ENCODE measurements around the gene BPIFB4. TPM values are rescaled to one million over a fixed set of nuclear protein-coding genes. Genes with fewer than 3 reads are reported as not detected.

Gene BPIFB4
- total and polyA plus RNA-seq, 3 experiments from 2014 or later: not detected

DNA sequence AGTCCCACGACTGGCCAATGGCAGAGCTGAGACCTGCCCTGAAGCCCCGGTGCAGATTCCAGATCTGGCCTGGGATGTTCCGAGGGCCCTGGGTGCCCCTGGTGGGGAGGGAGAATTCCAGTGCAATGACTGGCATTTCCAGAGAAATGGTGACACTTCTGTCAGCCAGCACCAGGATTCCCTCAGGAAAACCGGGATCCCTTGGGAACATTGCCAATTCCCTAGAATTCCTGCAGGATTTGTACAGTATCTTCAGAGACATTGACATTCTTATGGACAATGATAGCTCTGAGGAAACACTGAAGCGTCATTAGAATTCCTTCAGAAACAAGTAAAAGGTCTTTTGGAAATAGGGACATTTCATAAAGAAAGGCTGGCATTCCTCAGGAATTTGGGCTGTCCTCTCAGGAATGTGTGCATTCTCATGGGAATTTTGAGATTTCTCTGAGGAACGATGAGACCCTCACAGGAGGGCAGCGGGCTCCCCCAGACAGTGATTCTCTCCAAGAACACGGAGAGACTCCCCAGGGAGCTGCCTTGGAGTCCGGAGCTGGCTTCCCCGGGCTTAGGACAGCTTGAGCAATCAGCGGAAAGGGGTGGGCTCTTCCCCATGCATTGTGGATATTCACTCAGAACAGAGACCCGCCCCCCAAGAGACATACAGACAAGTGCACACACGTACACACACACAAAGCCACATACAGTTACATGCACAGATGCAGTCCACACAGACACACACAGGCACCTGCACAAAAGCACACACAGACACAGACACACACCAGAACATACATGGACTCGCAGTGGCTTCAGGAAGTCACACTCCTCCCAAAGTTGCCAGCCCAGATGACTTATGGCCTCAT is 53.3 kb downstream of the BPIFB4 start:
- H3K27ac Mint-ChIP-seq: no peak overlapping the region
- Histone ChIP-seq H3K4me1 (ENCODE audit: insufficient read depth, low read length) (no peaks in the 10 kb centered on the region), H3K27me3 (ENCODE audit: insufficient read depth, low read length, poor library complexity, severe bottlenecking) (no peaks in the 10 kb centered on the region), H3K4me3 (ENCODE audit: low read length) (no peak overlapping the region), H3K9me3 (ENCODE audit: low read length) (no peaks in the 10 kb centered on the region), H3K36me3 (ENCODE audit: insufficient read depth, low read length) (no peaks in the 10 kb centered on the region), H3K27ac (ENCODE audit: low read depth, low read length) (no peak overlapping the region)
- no peaks in the 10 kb centered on the region for H3K36me3 Mint-ChIP-seq
- no peaks in the 10 kb centered on the region for H3K4me1 Mint-ChIP-seq
- no peaks in the 10 kb centered on the region for H3K9me3 Mint-ChIP-seq
- POLR2A ChIA-PET: no interaction called here
- DNase-seq: no peak
- peaks cover 14 to 34% of the 10 kb centered on the region in 2 donors for H3K27me3 Mint-ChIP-seq
- CTCF ChIA-PET: no interaction called here
- no peak overlapping the region for H3K4me3 Mint-ChIP-seq

GRCh38 chr20:33133373-33133941 is 54.0 kb downstream of the BPIFB4 start:
- CTCF ChIA-PET: no interaction called here
- H3K36me3 ChIP-seq (ENCODE audit: insufficient read depth, low read length): no peaks in the 10 kb centered on the region
- POLR2A ChIA-PET: no interaction called here
- Mint-ChIP-seq H3K27ac (no peak overlapping the region), H3K27me3 (peaks cover 14 to 32% of the 10 kb centered on the region in 2 donors), H3K4me1 (no peaks in the 10 kb centered on the region), H3K9me3 (no peaks in the 10 kb centered on the region), H3K4me3 (no peak overlapping the region), H3K36me3 (no peaks in the 10 kb centered on the region)
- no peak for DNase-seq
- H3K27ac ChIP-seq (ENCODE audit: low read depth, low read length): no peak overlapping the region
- no peaks in the 10 kb centered on the region for H3K27me3 ChIP-seq (ENCODE audit: insufficient read depth, low read length, poor library complexity, severe bottlenecking)
- H3K9me3 ChIP-seq (ENCODE audit: low read length): no peaks in the 10 kb centered on the region
- H3K4me3 ChIP-seq (ENCODE audit: low read length): no peak overlapping the region
- H3K4me1 ChIP-seq (ENCODE audit: insufficient read depth, low read length): no peaks in the 10 kb centered on the region

DNA sequence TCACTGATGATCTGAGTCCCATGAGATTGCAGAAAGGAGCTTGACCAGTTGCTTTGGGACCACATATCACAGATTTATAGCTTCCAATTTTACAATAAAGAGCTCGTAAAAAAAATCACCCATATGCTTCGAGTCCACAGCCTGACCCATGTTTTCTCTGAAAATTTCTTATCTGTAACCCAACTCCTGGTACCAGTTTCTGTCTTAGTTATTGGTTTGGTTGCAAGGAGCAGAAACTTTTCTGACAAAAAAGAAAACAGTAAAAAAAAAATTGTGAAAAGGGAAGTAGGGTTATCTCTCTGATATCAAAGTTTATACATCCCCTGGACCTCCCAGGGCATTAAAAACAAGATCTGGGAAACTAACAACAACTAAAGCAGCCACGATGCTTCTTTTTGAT is 57.8 kb downstream of the BPIFB4 start:
- H3K36me3 Mint-ChIP-seq: no peaks in the 10 kb centered on the region
- ChIA-PET CTCF (no interaction called here), POLR2A (no interaction called here)
- no peaks in the 10 kb centered on the region for H3K9me3 ChIP-seq (ENCODE audit: low read length)
- H3K9me3 Mint-ChIP-seq: no peaks in the 10 kb centered on the region
- H3K36me3 ChIP-seq (ENCODE audit: insufficient read depth, low read length): no peaks in the 10 kb centered on the region
- no peak for DNase-seq
- H3K4me1 ChIP-seq (ENCODE audit: insufficient read depth, low read length): no peaks in the 10 kb centered on the region
- H3K4me1 Mint-ChIP-seq: no peaks in the 10 kb centered on the region
- H3K27me3 Mint-ChIP-seq: peaks cover 8 to 9% of the 10 kb centered on the region in 2 donors
- H3K27ac ChIP-seq (ENCODE audit: low read depth, low read length): no peak overlapping the region
- no peak overlapping the region for H3K4me3 ChIP-seq (ENCODE audit: low read length)
- H3K4me3 Mint-ChIP-seq: no peak overlapping the region
- no peak overlapping the region for H3K27ac Mint-ChIP-seq
- H3K27me3 ChIP-seq (ENCODE audit: insufficient read depth, low read length, poor library complexity, severe bottlenecking): no peaks in the 10 kb centered on the region

DNA sequence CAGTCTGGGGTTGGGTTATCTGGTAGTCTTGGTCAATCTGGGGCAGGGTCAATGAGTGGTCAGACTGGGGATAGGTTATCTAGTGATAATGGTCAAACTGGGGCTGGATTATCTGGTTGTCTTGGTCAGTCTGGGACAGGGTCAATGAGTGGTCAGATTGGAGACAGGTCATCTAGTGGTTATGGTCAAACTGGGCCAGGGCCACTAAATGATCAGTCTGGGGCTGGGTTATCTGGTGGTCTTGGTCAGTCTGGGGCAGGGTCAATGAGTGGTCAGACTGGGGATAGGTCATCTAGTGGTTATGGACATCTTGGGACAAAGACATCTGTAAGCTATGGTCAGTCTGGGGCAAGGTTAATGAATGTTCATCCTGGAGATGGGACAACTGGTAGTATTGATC is 60.0 kb downstream of the BPIFB4 start:
- H3K36me3 ChIP-seq (ENCODE audit: insufficient read depth, low read length): no peaks in the 10 kb centered on the region
- no peaks in the 10 kb centered on the region for H3K27me3 ChIP-seq (ENCODE audit: insufficient read depth, low read length, poor library complexity, severe bottlenecking)
- H3K4me1 ChIP-seq (ENCODE audit: insufficient read depth, low read length): no peaks in the 10 kb centered on the region
- no peaks in the 10 kb centered on the region for H3K36me3 Mint-ChIP-seq
- no peak overlapping the region for H3K4me3 Mint-ChIP-seq
- H3K27me3 Mint-ChIP-seq: peaks cover 6% of the 10 kb centered on the region in 2 donors
- no peaks in the 10 kb centered on the region for H3K4me1 Mint-ChIP-seq
- DNase-seq: no peak
- peaks cover 0 to 4% (median 0%) of the 10 kb centered on the region in 5 donors for H3K9me3 Mint-ChIP-seq
- no peak overlapping the region for H3K4me3 ChIP-seq (ENCODE audit: low read length)
- ChIA-PET CTCF (no interaction called here), POLR2A (no interaction called here)
- H3K9me3 ChIP-seq (ENCODE audit: low read length): no peaks in the 10 kb centered on the region
- no peak overlapping the region for H3K27ac ChIP-seq (ENCODE audit: low read depth, low read length)
- no peak overlapping the region for H3K27ac Mint-ChIP-seq

DNA sequence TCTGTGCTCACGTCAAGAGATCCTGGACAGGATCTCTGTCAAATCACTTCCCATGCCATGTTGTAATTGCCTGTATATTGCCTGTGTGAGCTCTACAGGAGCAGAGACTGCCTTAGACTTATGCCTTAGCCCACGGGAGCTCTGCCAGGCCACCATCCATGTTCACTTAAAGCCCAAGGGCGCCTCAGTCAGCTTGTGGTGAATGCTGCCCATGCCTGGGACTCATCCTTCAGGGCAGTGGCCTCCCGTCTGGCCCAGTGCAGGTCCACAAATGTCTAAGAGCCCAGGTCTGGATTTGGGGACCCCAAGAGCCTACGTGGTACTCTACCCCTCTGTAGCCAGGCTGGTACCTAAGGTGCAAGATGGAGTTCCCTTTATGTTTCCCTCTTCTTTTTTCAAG is 66.1 kb downstream of the BPIFB4 start:
- ChIA-PET POLR2A (no interaction called here), CTCF (no interaction called here)
- Mint-ChIP-seq H3K4me3 (no peak overlapping the region), H3K4me1 (no peaks in the 10 kb centered on the region), H3K27ac (no peak overlapping the region), H3K36me3 (no peaks in the 10 kb centered on the region), H3K9me3 (peaks cover 0 to 4% (median 0%) of the 10 kb centered on the region in 5 donors), H3K27me3 (peaks cover 20 to 44% of the 10 kb centered on the region in 2 donors)
- Histone ChIP-seq H3K4me1 (ENCODE audit: insufficient read depth, low read length) (no peaks in the 10 kb centered on the region), H3K36me3 (ENCODE audit: insufficient read depth, low read length) (no peaks in the 10 kb centered on the region), H3K9me3 (ENCODE audit: low read length) (no peaks in the 10 kb centered on the region), H3K27me3 (ENCODE audit: insufficient read depth, low read length, poor library complexity, severe bottlenecking) (no peaks in the 10 kb centered on the region), H3K4me3 (ENCODE audit: low read length) (no peak overlapping the region), H3K27ac (ENCODE audit: low read depth, low read length) (no peak overlapping the region)
- DNase-seq: no peak

- peaks cover 24 to 46% of the 10 kb centered on the region in 2 donors for H3K27me3 Mint-ChIP-seq
Observed at GRCh38 chr20:33147299-33147698, 67.9 kb downstream of the BPIFB4 start.

DNA sequence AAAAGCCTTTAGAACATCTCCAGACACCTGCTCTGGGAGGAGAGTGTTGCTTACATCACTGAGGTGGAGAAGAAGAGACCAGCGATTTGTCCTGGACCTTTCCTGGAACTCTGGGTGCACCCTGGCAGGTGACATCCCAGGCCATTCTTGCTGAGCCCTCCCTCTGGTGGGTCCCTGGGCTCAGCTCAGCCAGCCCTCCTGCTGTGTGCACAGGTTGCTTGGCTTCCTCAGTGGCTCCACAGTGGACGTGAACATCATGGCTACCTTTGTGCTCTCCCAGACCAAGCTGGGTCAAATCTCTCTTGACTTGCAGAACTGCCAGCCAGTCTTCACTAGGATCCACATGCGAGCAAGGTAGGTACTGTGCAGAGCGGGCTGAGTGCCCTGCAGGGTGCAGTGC is 68.6 kb downstream of the BPIFB4 start:
- ChIA-PET POLR2A (no interaction called here), CTCF (no interaction called here)
- Mint-ChIP-seq H3K9me3 (peaks cover 0 to 4% (median 0%) of the 10 kb centered on the region in 5 donors), H3K4me1 (no peaks in the 10 kb centered on the region), H3K27me3 (peaks cover 30 to 53% of the 10 kb centered on the region in 2 donors), H3K36me3 (no peaks in the 10 kb centered on the region), H3K27ac (no peak overlapping the region), H3K4me3 (no peak overlapping the region)
- H3K4me3 ChIP-seq (ENCODE audit: low read length): no peak overlapping the region
- no peak overlapping the region for H3K27ac ChIP-seq (ENCODE audit: low read depth, low read length)
- no peaks in the 10 kb centered on the region for H3K36me3 ChIP-seq (ENCODE audit: insufficient read depth, low read length)
- no peak for DNase-seq
- H3K4me1 ChIP-seq (ENCODE audit: insufficient read depth, low read length): no peaks in the 10 kb centered on the region
- H3K27me3 ChIP-seq (ENCODE audit: insufficient read depth, low read length, poor library complexity, severe bottlenecking): no peaks in the 10 kb centered on the region
- no peaks in the 10 kb centered on the region for H3K9me3 ChIP-seq (ENCODE audit: low read length)

More at GRCh38 chr20:33147299-33147698, 67.9 kb downstream of the BPIFB4 start:
- Histone ChIP-seq H3K36me3 (ENCODE audit: insufficient read depth, low read length) (no peaks in the 10 kb centered on the region), H3K4me3 (ENCODE audit: low read length) (no peak overlapping the region), H3K4me1 (ENCODE audit: insufficient read depth, low read length) (no peaks in the 10 kb centered on the region), H3K27me3 (ENCODE audit: insufficient read depth, low read length, poor library complexity, severe bottlenecking) (no peaks in the 10 kb centered on the region), H3K27ac (ENCODE audit: low read depth, low read length) (no peak overlapping the region), H3K9me3 (ENCODE audit: low read length) (no peaks in the 10 kb centered on the region)
- Mint-ChIP-seq H3K27ac (no peak overlapping the region), H3K9me3 (peaks cover 0 to 4% (median 0%) of the 10 kb centered on the region in 5 donors), H3K4me3 (no peak overlapping the region), H3K36me3 (no peaks in the 10 kb centered on the region), H3K4me1 (no peaks in the 10 kb centered on the region)
- DNase-seq: no peak
- ChIA-PET CTCF (no interaction called here), POLR2A (no interaction called here)

GRCh38 chr20:33154252-33154651 is 74.8 kb downstream of the BPIFB4 start:
- Histone ChIP-seq H3K36me3 (ENCODE audit: insufficient read depth, low read length) (no peaks in the 10 kb centered on the region), H3K27me3 (ENCODE audit: insufficient read depth, low read length, poor library complexity, severe bottlenecking) (peaks cover 4% of the 10 kb centered on the region), H3K27ac (ENCODE audit: low read depth, low read length) (no peak overlapping the region), H3K4me1 (ENCODE audit: insufficient read depth, low read length) (no peaks in the 10 kb centered on the region), H3K4me3 (ENCODE audit: low read length) (no peak overlapping the region), H3K9me3 (ENCODE audit: low read length) (no peaks in the 10 kb centered on the region)
- POLR2A ChIA-PET: no interaction called here
- no peak overlapping the region for H3K27ac Mint-ChIP-seq
- H3K4me1 Mint-ChIP-seq: no peaks in the 10 kb centered on the region
- no peaks in the 10 kb centered on the region for H3K9me3 Mint-ChIP-seq
- CTCF ChIA-PET: no interaction called here
- DNase-seq: no peak
- no peak overlapping the region for H3K4me3 Mint-ChIP-seq
- H3K36me3 Mint-ChIP-seq: no peaks in the 10 kb centered on the region
- peaks cover 24 to 43% of the 10 kb centered on the region in 2 donors for H3K27me3 Mint-ChIP-seq
